Natural killer cell (primary cell): Measurements from ENCODE around the gene PPARG. TPM values are rescaled to one million over a fixed set of nuclear protein-coding genes. Genes with fewer than 3 reads are reported as not detected.

Experiments
- ATAC-seq, 3 donors: fragments of 150-1000 bp in 2 of 3; fragments of 200-7000 bp in 1 of 3; cut with Tn5 transposase; 1 replicate in 1 of 3; 2 replicates in 2 of 3; pipeline ENCODE4 v1.10.0; 2021; ENCODE audit warnings: mild to moderate bottlenecking in 2 of 3, moderate library complexity in 2 of 3
- DNase-seq, 2 donors: peaks; one replicate each; pipeline versions ENCODE4 v3.0.0 to v3.0.0-alpha.2; 2013 to 2021; ENCODE audit warnings: mixed read lengths in 1 of 2
- H3K27ac ChIP-seq: one replicate; pipeline ENCODE4 v1.5.1; 2013; ENCODE audit warnings: mild to moderate bottlenecking, low read length
- H3K27me3 ChIP-seq: one replicate; pipeline ENCODE4 v1.6.1; 2013; ENCODE audit warnings: low read length; ENCODE audit not compliant: control insufficient read depth, insufficient read depth
- H3K36me3 ChIP-seq: one replicate; pipeline ENCODE4 v1.6.1; 2013; ENCODE audit warnings: low read length; ENCODE audit not compliant: control insufficient read depth, insufficient read depth
- H3K4me1 ChIP-seq: one replicate; pipeline ENCODE4 v1.6.1; 2013; ENCODE audit warnings: low read length; ENCODE audit not compliant: control insufficient read depth, insufficient read depth
- H3K4me3 ChIP-seq: one replicate; pipeline ENCODE4 v1.5.1; 2013; ENCODE audit warnings: low read length
- H3K9me3 ChIP-seq: one replicate; pipeline ENCODE4 v1.6.1; 2013; ENCODE audit warnings: low read length; ENCODE audit not compliant: control insufficient read depth, insufficient read depth
- H3K27ac Mint-ChIP-seq, 2 donors: one replicate each; pipeline ENCODE4 v1.8.0; 2022; ENCODE audit warnings: mild to moderate bottlenecking in 2 of 2, mixed read lengths in 2 of 2, moderate library complexity in 1 of 2
- H3K27me3 Mint-ChIP-seq, 2 donors: one replicate each; pipeline ENCODE4 v1.8.0; 2022; ENCODE audit warnings: low read depth in 2 of 2, mixed read lengths in 2 of 2
- H3K36me3 Mint-ChIP-seq: one replicate; pipeline ENCODE4 v1.8.0; 2022; ENCODE audit warnings: mixed read lengths
- H3K4me1 Mint-ChIP-seq, 2 donors: one replicate each; pipeline ENCODE4 v1.8.0; 2022; ENCODE audit warnings: mixed read lengths in 2 of 2
- H3K4me3 Mint-ChIP-seq: one replicate; pipeline ENCODE4 v1.8.0; 2022; ENCODE audit warnings: mild to moderate bottlenecking, moderate library complexity, mixed read lengths
- H3K9me3 Mint-ChIP-seq, 2 donors: one replicate each; pipeline ENCODE4 v1.8.0; 2022; ENCODE audit warnings: mixed read lengths in 2 of 2
- CTCF ChIP-seq: fragments of 200-600 bp; IDR thresholded peaks from one replicate; pipeline ENCODE4 v1.8.0; 2022; ENCODE audit warnings: antibody characterized with exemption
- WGBS: methylation state at CpG from one replicate; pipeline ENCODE4 v1.1.7; 2013; ENCODE audit warnings: missing lambda C conversion rate; ENCODE audit not compliant: insufficient coverage; 5-methylcytosine and 5-hydroxymethylcytosine counted together
- intact Hi-C: fragments of 100-400 bp; cut with micrococcal nuclease; formaldehyde crosslinking; loops from one replicate; pipeline ENCODE4 v1.14.2; 2022
- total RNA-seq, 4 donors: library from RNA; stranded (reverse); fragments of 120-200 nt in 1 of 4; gene quantifications; one replicate each; pipeline versions ENCODE4 v1.2.3 to v1.2.4, GENCODE V29; 2013 to 2022

Gene PPARG
- total RNA-seq, 3 donors from 2014 or later (not counting 1 experiment from before 2014, with no cell fraction given): 0.21 TPM; not detected in 2

- Mint-ChIP-seq H3K27me3 (peaks cover 12 to 33% of the 10 kb centered on the region in 2 donors), H3K9me3 (no peaks in the 10 kb centered on the region), H3K4me3 (no peak overlapping the region), H3K36me3 (no peaks in the 10 kb centered on the region), H3K4me1 (no peaks in the 10 kb centered on the region), H3K27ac (no peak overlapping the region)
- intact Hi-C loops: no loop called here
- ATAC-seq (no peak), DNase-seq (no peak)
- WGBS: 84% methylated on average over 4 of the region's 4 CpGs
- Histone ChIP-seq H3K36me3 (no peaks in the 10 kb centered on the region), H3K27me3 (no peaks in the 10 kb centered on the region), H3K4me1 (no peaks in the 10 kb centered on the region), H3K27ac (no peak overlapping the region), H3K4me3 (no peak overlapping the region), H3K9me3 (no peaks in the 10 kb centered on the region)
- TF ChIP-seq CTCF: no peak
These were observed 62.3 kb downstream of the PPARG start for GRCh38 chr3:12351145-12351544.

- intact Hi-C loops: no loop called here
- Histone ChIP-seq H3K27me3 (no peaks in the 10 kb centered on the region), H3K27ac (no peak overlapping the region), H3K4me1 (no peaks in the 10 kb centered on the region), H3K4me3 (no peak overlapping the region), H3K9me3 (no peaks in the 10 kb centered on the region), H3K36me3 (no peaks in the 10 kb centered on the region)
- ATAC-seq (no peak), DNase-seq (no peak)
- Mint-ChIP-seq H3K9me3 (no peaks in the 10 kb centered on the region), H3K27me3 (peaks cover 13 to 29% of the 10 kb centered on the region in 2 donors), H3K4me3 (no peak overlapping the region), H3K27ac (no peak overlapping the region), H3K36me3 (no peaks in the 10 kb centered on the region), H3K4me1 (no peaks in the 10 kb centered on the region)
- no peak for TF ChIP-seq CTCF
- WGBS: 88% methylated on average over 1 of the region's 2 CpGs
These were observed 63.4 kb downstream of the PPARG start for GRCh38 chr3:12352253-12352652.

- no peak overlapping the region for H3K4me3 ChIP-seq
- no peak for TF ChIP-seq CTCF
- H3K4me1 ChIP-seq: no peaks in the 10 kb centered on the region
- Mint-ChIP-seq H3K36me3 (no peaks in the 10 kb centered on the region), H3K27me3 (peaks cover 13 to 24% of the 10 kb centered on the region in 2 donors), H3K4me1 (no peaks in the 10 kb centered on the region), H3K27ac (no peak overlapping the region), H3K4me3 (no peak overlapping the region), H3K9me3 (no peaks in the 10 kb centered on the region)
- ATAC-seq: no peak
- no peak for DNase-seq
- no peaks in the 10 kb centered on the region for H3K36me3 ChIP-seq
- no peaks in the 10 kb centered on the region for H3K9me3 ChIP-seq
- H3K27me3 ChIP-seq: no peaks in the 10 kb centered on the region
- intact Hi-C loops: no loop called here
- no peak overlapping the region for H3K27ac ChIP-seq
These were observed 63.9 kb downstream of the PPARG start for GRCh38 chr3:12352755-12353154.

- Histone ChIP-seq H3K4me3 (no peak overlapping the region), H3K27me3 (no peaks in the 10 kb centered on the region), H3K36me3 (no peaks in the 10 kb centered on the region), H3K4me1 (no peaks in the 10 kb centered on the region), H3K27ac (no peak overlapping the region), H3K9me3 (no peaks in the 10 kb centered on the region)
- H3K27me3 Mint-ChIP-seq: peaks cover 8 to 15% of the 10 kb centered on the region in 2 donors
- no peak overlapping the region for H3K4me3 Mint-ChIP-seq
- H3K9me3 Mint-ChIP-seq: no peaks in the 10 kb centered on the region
- no peak overlapping the region for H3K27ac Mint-ChIP-seq
- ATAC-seq: no peak
- no peaks in the 10 kb centered on the region for H3K36me3 Mint-ChIP-seq
- no peaks in the 10 kb centered on the region for H3K4me1 Mint-ChIP-seq
- DNase-seq: no peak
- TF ChIP-seq CTCF: no peak
- whole genome bisulfite sequencing: 88% methylated on average over 6 of the region's 7 CpGs
- intact Hi-C loops: no loop called here
These were observed 65.1 kb downstream of the PPARG start for GRCh38 chr3:12353796-12354525.
